Choroid plexus epithelial cell (primary cell): ENCODE data around the gene CCDC74B.
"Not testable (repeated sequence)": the region's sequence is repeated elsewhere in the genome, so short reads cannot be mapped to it uniquely, and the experiment has no call there.

Experiments
- DNase-seq: peaks from one replicate; pipeline ENCODE4 v3.0.0-alpha.2; 2010; ENCODE audit warnings: low read depth
- H3K4me3 ChIP-seq: 2 replicates; pipeline ENCODE4 v1.5.1; 2011; ENCODE audit warnings: low read depth, mild to moderate bottlenecking, control low read depth, low read length, moderate library complexity
- CTCF ChIP-seq: conservative IDR thresholded peaks from 2 replicates; pipeline ENCODE4 v1.5.1; 2011; ENCODE audit warnings: low read depth, mild to moderate bottlenecking, control low read depth, inconsistent platforms, low read length, moderate library complexity

CCDC74B gene

DNA sequence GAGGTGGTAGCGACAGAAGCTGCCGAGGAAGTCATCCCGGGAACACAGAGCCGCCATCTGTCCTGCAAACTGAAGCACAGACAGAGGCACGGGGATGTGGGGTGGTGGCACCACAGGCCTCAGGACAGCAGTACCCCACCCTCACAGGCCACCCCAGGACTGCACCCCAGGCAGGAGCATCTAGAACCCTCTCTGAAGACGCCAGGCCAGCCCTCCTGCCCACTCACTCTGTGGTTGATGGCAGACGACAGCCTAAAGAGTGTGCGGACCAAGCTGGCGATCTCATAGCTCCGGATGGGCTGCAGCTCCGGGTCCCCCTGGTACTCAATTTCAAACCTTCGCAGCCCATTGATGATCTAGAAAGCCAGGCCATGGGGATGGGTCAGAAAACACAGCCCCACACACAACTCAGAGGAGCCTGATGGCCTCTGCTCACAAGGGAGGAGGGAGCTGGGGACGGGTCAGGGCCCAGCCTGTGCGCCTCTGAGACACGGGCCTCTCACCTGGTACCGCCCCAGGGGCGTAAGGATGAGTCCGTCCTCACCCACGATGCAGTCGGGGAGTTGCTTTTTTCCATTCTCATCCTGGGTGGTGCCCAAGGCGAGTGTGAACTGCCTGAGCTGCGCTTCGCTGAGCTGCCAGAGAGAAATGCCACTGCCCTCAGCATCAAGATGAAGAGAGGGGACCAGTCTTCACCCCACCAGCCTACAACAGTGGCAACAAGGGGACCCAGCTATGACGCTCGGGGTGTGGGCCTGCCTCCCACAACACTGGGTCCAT, 8.1 kb upstream of the CCDC74B start:
- no peak for DNase-seq
- no peak for TF ChIP-seq CTCF
- H3K4me3 ChIP-seq = no peak overlapping the region

DNA sequence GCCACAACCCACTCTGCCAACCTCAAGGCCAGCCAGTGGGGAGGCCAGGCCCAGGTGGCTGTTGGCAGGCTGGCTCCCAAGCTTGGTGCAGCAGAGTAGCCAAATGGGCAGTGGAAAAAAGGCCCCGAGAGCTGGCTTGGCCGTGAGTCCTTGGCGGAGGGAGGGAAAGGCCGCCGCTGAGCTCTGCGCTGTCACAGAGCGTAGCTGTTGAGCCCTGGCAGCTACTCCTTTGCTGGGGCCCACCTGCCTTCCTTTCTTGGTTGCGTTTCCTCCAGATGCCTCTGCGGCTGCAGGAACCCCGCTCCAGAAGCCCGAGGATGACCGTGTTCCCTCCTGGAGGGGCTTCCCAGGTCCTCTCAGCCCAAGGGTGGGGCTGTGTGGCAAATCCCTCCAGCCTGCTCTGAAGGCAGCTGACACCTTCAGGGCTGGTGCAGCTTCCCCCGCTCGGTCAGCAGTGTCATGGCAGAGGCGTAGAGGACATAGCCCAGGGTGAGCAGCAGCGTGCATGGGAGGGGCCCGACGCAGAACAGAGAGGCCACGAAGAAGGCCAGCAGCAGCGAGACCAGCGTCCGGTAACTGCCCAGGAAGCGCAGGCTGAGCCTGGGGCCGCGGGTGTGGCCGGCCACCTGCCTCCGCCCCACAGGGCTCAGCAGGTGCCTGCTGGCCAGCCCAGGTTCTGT, 7.4 kb upstream of the CCDC74B start:
- H3K4me3 ChIP-seq, DNase-seq: not testable (repeated sequence)

- not testable (repeated sequence) for H3K4me3 ChIP-seq, DNase-seq
Measured at GRCh38 chr2:130151145-130151512, 6.2 kb upstream of the CCDC74B start.

DNA sequence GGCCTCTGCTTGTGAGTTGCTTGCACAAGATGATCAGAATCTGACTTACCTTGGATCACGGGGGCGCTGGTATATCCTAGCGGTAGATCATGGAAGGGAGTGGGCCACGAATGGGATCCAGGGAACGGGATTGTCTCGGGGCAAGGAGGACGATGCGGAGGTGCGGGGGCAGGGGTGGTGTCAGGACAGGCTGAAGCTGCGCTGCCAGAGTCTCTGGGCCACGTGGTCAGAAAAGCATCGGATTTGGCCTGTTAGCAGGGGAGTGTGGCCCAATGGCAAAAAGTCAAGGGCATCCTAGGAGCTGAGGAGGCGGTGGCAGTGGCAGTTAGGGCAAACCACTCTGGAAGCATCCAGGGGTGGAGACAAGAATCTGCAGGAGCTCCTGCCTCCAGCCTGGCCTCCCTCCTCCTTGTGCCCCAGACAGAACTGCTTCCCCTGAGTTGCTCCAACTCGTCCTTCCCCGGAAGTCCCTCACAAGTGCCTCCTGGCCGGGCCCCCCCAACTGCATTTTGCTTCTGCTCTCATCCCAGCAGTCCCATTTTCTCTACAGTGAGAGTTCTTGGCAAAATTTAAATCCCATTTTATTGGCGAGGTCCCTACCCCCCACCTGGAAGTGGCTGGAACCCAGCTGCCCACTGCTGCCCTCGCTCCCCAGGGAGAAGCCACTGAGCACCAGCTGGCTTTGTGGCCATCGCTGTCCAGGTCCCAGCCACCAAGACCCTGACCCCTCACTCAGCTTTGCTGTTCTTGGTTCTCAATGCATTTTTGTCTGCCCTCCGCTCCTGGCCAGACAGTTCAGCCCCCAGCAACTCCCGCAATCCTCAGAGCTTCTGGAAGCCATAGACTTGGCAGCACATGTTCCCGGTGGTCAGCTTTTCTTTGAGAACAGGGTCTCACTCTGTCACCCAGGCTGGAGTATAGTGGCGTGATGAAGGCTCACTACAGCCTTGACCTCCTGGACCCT, 5.6 kb upstream of the CCDC74B start:
- H3K4me3 ChIP-seq = no peak overlapping the region
- no peak for DNase-seq
- TF ChIP-seq CTCF = no peak

GRCh38 chr2:130148515-130148914, 3.6 kb upstream of the CCDC74B start:
- not testable (repeated sequence) for DNase-seq, H3K4me3 ChIP-seq

GRCh38 chr2:130143266-130144039, 1.5 kb downstream of the CCDC74B start:
- not testable (repeated sequence) for H3K4me3 ChIP-seq

DNA sequence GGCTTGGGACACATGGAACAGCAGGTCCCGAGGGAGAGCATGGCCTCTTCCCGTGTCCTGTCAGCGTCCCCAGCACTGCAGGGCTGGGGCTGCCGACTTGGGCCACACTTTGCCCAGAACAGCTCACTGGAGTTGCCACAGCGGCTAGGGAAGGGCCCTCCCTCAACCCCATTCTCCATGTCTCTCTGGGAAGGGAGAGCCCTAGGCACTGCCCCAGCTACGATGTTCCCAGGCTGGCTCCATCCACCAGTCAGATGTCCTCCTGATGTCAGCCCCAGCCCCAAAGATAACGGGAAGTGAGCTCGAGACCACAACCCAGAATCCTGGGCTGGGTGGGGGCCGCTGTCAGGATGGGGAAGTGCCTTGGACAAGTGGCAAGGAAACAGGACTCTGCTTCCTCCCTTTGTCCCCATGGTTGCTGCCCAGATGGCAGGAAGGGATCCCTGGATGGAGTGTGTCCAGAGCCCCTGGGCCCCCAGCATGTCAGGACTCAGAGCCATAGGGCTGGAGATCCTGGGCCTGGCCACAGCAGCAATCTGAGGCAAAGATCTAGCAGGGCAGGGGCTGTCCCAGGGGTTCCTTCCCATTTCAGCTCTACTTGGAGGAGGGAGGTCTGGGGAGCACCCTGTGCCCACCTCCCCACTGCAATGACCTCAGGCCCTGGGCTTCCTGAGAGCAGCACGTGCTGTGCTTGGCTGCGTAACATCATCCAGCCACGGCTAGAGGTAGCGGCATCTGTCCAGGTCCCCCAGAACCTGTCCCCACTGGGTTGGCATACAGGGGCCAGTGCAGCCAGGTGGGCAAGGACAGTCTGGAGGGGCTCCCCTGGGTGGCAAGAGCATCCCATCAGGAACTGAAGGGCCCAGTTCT, 2.3 kb downstream of the CCDC74B start:
- not testable (repeated sequence) for DNase-seq, H3K4me3 ChIP-seq

More at GRCh38 chr2:130143266-130144039, 1.5 kb downstream of the CCDC74B start:
- DNase-seq = not testable (repeated sequence)

- H3K4me3 ChIP-seq, DNase-seq: not testable (repeated sequence)
Measured at GRCh38 chr2:130141645-130142370, 3.1 kb downstream of the CCDC74B start.

GRCh38 chr2:130141002-130141401, 3.9 kb downstream of the CCDC74B start:
- DNase-seq = not testable (repeated sequence)

DNA sequence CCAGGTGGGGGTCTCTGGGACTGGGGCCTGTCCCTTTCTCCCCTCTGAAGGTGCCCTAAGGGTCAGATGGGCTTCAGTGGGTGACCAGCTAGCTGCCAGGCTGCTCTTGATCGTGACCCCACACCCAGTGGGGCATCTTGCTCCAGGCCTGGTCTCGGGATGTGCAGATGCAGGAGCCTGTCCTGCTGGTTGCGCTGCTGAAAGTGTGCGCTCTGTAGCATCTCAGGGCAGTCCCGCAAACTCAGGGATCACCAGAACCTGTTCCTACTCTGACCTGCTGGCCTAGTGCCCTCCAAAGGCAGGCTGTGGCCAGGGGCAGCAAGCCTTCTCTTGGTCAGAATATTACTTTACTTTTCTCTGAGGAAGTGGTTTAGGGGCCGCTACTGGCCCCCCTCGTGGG, 4.4 kb downstream of the CCDC74B start:
- DNase-seq, H3K4me3 ChIP-seq: not testable (repeated sequence)

More at GRCh38 chr2:130141002-130141401, 3.9 kb downstream of the CCDC74B start:
- H3K4me3 ChIP-seq = not testable (repeated sequence)

DNA sequence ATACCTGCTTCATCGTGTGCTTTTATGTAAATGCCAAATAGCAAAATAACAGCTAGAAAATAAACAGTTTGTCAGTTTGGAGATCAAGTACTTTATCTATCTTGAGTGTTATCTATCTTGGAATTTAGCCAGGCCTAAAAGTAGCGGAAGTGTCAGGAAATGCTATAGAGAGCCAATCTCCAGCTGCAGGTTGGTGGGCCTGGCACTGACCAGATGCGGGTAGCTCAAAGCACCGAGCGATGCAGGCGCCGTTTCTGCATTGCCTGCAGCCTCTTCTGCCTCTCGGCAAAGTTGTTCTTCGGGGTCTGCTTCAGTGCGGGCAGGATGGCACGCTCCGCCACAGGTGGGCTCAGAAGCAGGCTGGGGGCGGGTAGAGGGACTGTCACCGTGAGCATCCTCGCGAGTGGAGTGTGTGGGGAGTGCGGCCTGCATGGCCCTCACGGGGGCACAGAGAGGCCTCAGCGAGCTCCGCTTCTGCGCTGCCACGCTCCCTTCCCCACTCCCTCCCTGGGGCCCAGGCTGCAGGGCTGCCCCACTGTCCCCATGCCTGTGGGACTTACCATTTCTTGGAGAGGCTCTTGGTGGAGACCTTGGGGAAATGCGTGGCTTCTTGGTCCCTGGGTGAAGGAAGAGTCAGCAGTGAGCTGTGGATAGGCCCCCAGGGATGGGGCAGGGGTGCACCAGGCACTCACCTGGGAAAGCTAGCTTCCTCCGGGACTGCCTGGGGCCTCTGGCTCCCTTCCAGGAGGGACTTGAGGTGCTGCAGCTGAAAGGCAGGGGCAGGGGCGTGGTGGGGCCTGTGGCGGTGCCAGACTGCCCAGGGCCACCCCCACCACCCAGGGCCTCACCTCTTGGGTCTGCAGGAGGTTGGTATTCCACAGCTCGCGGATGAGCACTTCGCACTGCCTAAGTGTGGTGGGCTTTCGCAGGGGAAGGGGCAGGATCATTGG, 5.3 kb downstream of the CCDC74B start:
- H3K4me3 ChIP-seq, DNase-seq: not testable (repeated sequence)

DNA sequence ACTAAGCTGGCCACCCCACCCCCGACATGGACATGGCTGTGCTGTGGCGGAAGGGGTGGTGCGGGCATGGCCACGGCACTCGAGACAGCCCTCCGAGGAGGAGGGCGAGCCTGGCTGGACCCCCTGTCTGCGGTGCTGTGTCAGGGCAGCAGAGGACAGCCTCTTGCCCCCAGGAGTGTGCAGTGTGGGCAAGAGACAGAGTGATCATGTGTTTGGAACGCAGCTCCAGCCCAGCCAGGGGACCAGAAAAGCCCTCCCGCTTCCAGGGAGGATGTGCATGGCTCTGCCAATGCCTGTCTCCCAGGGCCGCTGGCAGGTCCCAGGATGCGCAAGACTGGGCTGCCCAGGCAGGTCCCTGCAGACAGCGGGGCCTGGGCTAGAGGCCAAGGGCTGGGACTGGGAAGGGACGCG, 6.1 kb downstream of the CCDC74B start:
- H3K4me3 ChIP-seq, DNase-seq: not testable (repeated sequence)

GRCh38 chr2:130138326-130138725, 6.6 kb downstream of the CCDC74B start:
- H3K4me3 ChIP-seq, DNase-seq: not testable (repeated sequence)
